ENCODE results near the gene RAB40C.

RAB40C gene

GRCh38 chr16:677316-678190 is 87.7 kb downstream of the RAB40C start:
- no peak for FAIRE-seq
- DNase-seq (ENCODE audit: insufficient read length, low spot score), result no peak

GRCh38 chr16:678209-678857 is 88.5 kb downstream of the RAB40C start:
- DNase-seq (ENCODE audit: insufficient read length, low spot score) (no peak), FAIRE-seq (no peak)

All from HTR-8/SVneo (cell line).